Measurements from ENCODE around the gene AIF1. TPM values are rescaled to one million over a fixed set of nuclear protein-coding genes. Genes with fewer than 3 reads are reported as not detected.

Gene AIF1
- total RNA-seq, 6 experiments from 2014 or later, result not detected

GRCh38 chr6:31632279-31632946 lies 17.4 kb downstream of the AIF1 start:
- peaks cover 46% of the 10 kb centered on the region for H3K4me1 Mint-ChIP-seq (ENCODE audit: low read depth)
- H3K27ac Mint-ChIP-seq, result peak overlapping the region; percentile 90
- H3K36me3 Mint-ChIP-seq (ENCODE audit: low read depth), result peaks cover 57% of the 10 kb centered on the region
- H3K4me3 Mint-ChIP-seq, result peak overlapping the region; percentile 13; the same call in 1 of the 2 replicates
- no peaks in the 10 kb centered on the region for H3K9me3 Mint-ChIP-seq
- no peak for DNase-seq
- no peak for TF ChIP-seq CTCF (IDR thresholded peaks at IDR 0.05)
- peaks cover 5% of the 10 kb centered on the region for H3K27me3 Mint-ChIP-seq (ENCODE audit: insufficient read depth)

- peaks cover 54% of the 10 kb centered on the region for H3K36me3 Mint-ChIP-seq (ENCODE audit: low read depth)
Observed at GRCh38 chr6:31633447-31633846, 18.4 kb downstream of the AIF1 start.

GRCh38 chr6:31634131-31634530 lies 19.1 kb downstream of the AIF1 start:
- DNase-seq, result peak; percentile 45
- Mint-ChIP-seq H3K36me3 (ENCODE audit: low read depth) (peaks cover 53% of the 10 kb centered on the region), H3K4me3 (peak overlapping the region; percentile 38)

More at GRCh38 chr6:31633447-31633846, 18.4 kb downstream of the AIF1 start:
- Mint-ChIP-seq H3K27ac (peak overlapping the region; percentile 90), H3K9me3 (no peaks in the 10 kb centered on the region), H3K27me3 (ENCODE audit: insufficient read depth) (peaks cover 1% of the 10 kb centered on the region), H3K4me3 (no peak overlapping the region), H3K4me1 (ENCODE audit: low read depth) (peaks cover 52% of the 10 kb centered on the region)
- no peak for DNase-seq
- no peak for TF ChIP-seq CTCF (IDR thresholded peaks at IDR 0.05)

GRCh38 chr6:31634969-31635575 lies 20.0 kb downstream of the AIF1 start:
- no peaks in the 10 kb centered on the region for H3K9me3 Mint-ChIP-seq
- TF ChIP-seq CTCF (IDR thresholded peaks at IDR 0.05), result no peak
- no peak for DNase-seq
- peaks cover 67% of the 10 kb centered on the region for H3K4me1 Mint-ChIP-seq (ENCODE audit: low read depth)
- peaks cover 54% of the 10 kb centered on the region for H3K36me3 Mint-ChIP-seq (ENCODE audit: low read depth)
- peak overlapping the region; percentile 90 for H3K27ac Mint-ChIP-seq
- H3K4me3 Mint-ChIP-seq, result no peak overlapping the region
- H3K27me3 Mint-ChIP-seq (ENCODE audit: insufficient read depth), result peaks cover 7% of the 10 kb centered on the region

More at GRCh38 chr6:31634131-31634530, 19.1 kb downstream of the AIF1 start:
- Mint-ChIP-seq H3K4me1 (ENCODE audit: low read depth) (peaks cover 58% of the 10 kb centered on the region), H3K27ac (peak overlapping the region; percentile 90), H3K9me3 (no peaks in the 10 kb centered on the region), H3K27me3 (ENCODE audit: insufficient read depth) (peaks cover 5% of the 10 kb centered on the region)
- no peak for TF ChIP-seq CTCF (IDR thresholded peaks at IDR 0.05)

GRCh38 chr6:31636698-31637596 lies 21.9 kb downstream of the AIF1 start:
- Mint-ChIP-seq H3K36me3 (ENCODE audit: low read depth) (peaks cover 54% of the 10 kb centered on the region), H3K27ac (peak overlapping the region; percentile 76), H3K4me1 (ENCODE audit: low read depth) (peaks cover 72% of the 10 kb centered on the region), H3K27me3 (ENCODE audit: insufficient read depth) (peaks cover 7% of the 10 kb centered on the region), H3K4me3 (no peak overlapping the region), H3K9me3 (no peaks in the 10 kb centered on the region)
- no peak for TF ChIP-seq CTCF (IDR thresholded peaks at IDR 0.05)
- no peak for DNase-seq

All from HFFc6 (cell line).